Testis (tissue), 2 donors: ENCODE measurements around the gene SUFU.

Experiments used
- CTCF ChIP-seq, 3 experiments: fragments of 450-650 bp in 2 of 3; fragments of 200-600 bp in 1 of 3; sonication (generic) in 1 of 3; IDR thresholded peaks; one replicate each; pipeline ENCODE4 v1.5.1; 2016 to 2019; ENCODE audit warnings: antibody characterized with exemption in 3 of 3, mild to moderate bottlenecking in 2 of 3, moderate library complexity in 1 of 3
- POLR2A ChIP-seq: fragments of 450-650 bp; IDR thresholded peaks from one replicate; pipeline ENCODE4 v1.6.1; 2017; ENCODE audit warnings: antibody characterized with exemption, mild to moderate bottlenecking, moderate library complexity

- TF ChIP-seq CTCF (IDR thresholded peaks at IDR 0.05), result no peak
- TF ChIP-seq POLR2A, result no peak
Measured at GRCh38 chr10:102654969-102655368, 151.2 kb downstream of the SUFU start.
